Thoracic aorta (tissue), 2 donors: ENCODE measurements around the gene SDK2. TPM values are rescaled to one million over a fixed set of nuclear protein-coding genes. Genes with fewer than 3 reads are reported as not detected.
A peak's percentile ranks its signal among the peaks of the same experiment; 100 is the strongest.

Source experiments
- ATAC-seq: fragments of 150-250 bp; one replicate; pipeline ENCODE4 v1.8.0; 2017; ENCODE audit warnings: low read depth; ENCODE audit not compliant: insufficient number of reproducible peaks, low FRiP score
- DNase-seq: peaks from one replicate; pipeline ENCODE4 v3.0.0-alpha.2; 2020; ENCODE audit warnings: low spot score
- H3K27ac ChIP-seq, 2 donors: fragments of 200-600 bp; sonication (generic); 1 replicate in 1 of 2; 2 replicates in 1 of 2; pipeline ENCODE4 v1.5.1; 2016; ENCODE audit warnings: mild to moderate bottlenecking in 2 of 2, moderate library complexity in 2 of 2
- H3K27me3 ChIP-seq: fragments of 200-600 bp; sonication (generic); replicated peaks from 2 replicates; pipeline ENCODE4 v1.6.0; 2016; ENCODE audit warnings: mild to moderate bottlenecking; ENCODE audit not compliant: insufficient read depth
- H3K36me3 ChIP-seq: fragments of 200-600 bp; sonication (generic); one replicate; pipeline ENCODE4 v1.5.1; 2016
- H3K4me1 ChIP-seq, 2 donors: fragments of 200-600 bp; sonication (generic); 1 replicate in 1 of 2; 2 replicates in 1 of 2; pipeline versions ENCODE4 v1.5.1 to v1.6.0; 2016; ENCODE audit warnings: low read depth in 2 of 2, mild to moderate bottlenecking in 1 of 2; ENCODE audit not compliant: control insufficient read depth in 1 of 2
- H3K4me3 ChIP-seq: fragments of 200-600 bp; sonication (generic); 2 replicates; pipeline ENCODE4 v1.5.1; 2016; ENCODE audit warnings: mild to moderate bottlenecking
- H3K9me3 ChIP-seq: fragments of 200-600 bp; sonication (generic); 2 replicates; pipeline ENCODE4 v1.5.1; 2016
- CTCF ChIP-seq: fragments of 200-600 bp; sonication (generic); IDR thresholded peaks from one replicate; pipeline ENCODE4 v1.5.1; 2019; ENCODE audit warnings: antibody characterized with exemption
- total RNA-seq, 2 donors: library from RNA; depleted of rRNA; stranded (reverse); fragments of >200 nt; gene quantifications; one replicate each; pipeline versions ENCODE4 v1.1.0 to v1.2.3, GENCODE V29; 2016

The SDK2 gene
- total RNA-seq, 2 donors from 2014 or later: 6.0 to 8.9 TPM

GRCh38 chr17:73647772-73648542 lies 3.7 kb upstream of the SDK2 start:
- DNase-seq (no peak), ATAC-seq (no peak)
- Histone ChIP-seq H3K9me3 (no peaks in the 10 kb centered on the region), H3K27me3 (no peaks in the 10 kb centered on the region), H3K4me1 (peaks cover 0 to 12% of the 10 kb centered on the region in 2 donors), H3K4me3 (no peak overlapping the region), H3K36me3 (no peaks in the 10 kb centered on the region), H3K27ac (no peak overlapping the region)
- no peak for TF ChIP-seq CTCF

- H3K36me3 ChIP-seq: no peaks in the 10 kb centered on the region
- no peak for TF ChIP-seq CTCF
- no peak overlapping the region for H3K27ac ChIP-seq
- no peak overlapping the region for H3K4me3 ChIP-seq
- no peaks in the 10 kb centered on the region for H3K9me3 ChIP-seq
- DNase-seq (no peak), ATAC-seq (no peak)
- no peaks in the 10 kb centered on the region for H3K27me3 ChIP-seq
- peaks cover 5 to 18% of the 10 kb centered on the region in 2 donors for H3K4me1 ChIP-seq
Observed at GRCh38 chr17:73647301-73647695, 3.1 kb upstream of the SDK2 start.

GRCh38 chr17:73646409-73647300 lies 2.4 kb upstream of the SDK2 start:
- no peak for TF ChIP-seq CTCF
- ATAC-seq (no peak), DNase-seq (no peak)
- Histone ChIP-seq H3K4me3 (no peak overlapping the region), H3K4me1 (peaks cover 9 to 25% of the 10 kb centered on the region in 2 donors), H3K27ac (no peak overlapping the region), H3K36me3 (no peaks in the 10 kb centered on the region), H3K27me3 (no peaks in the 10 kb centered on the region), H3K9me3 (no peaks in the 10 kb centered on the region)

GRCh38 chr17:73645050-73645871 lies 1.0 kb upstream of the SDK2 start:
- ATAC-seq (no peak), DNase-seq (no peak)
- no peaks in the 10 kb centered on the region for H3K27me3 ChIP-seq
- peaks cover 16 to 39% of the 10 kb centered on the region in 2 donors for H3K4me1 ChIP-seq
- H3K36me3 ChIP-seq: no peaks in the 10 kb centered on the region
- peak overlapping the region in 1 of 2 donors; percentile 56 for H3K27ac ChIP-seq
- TF ChIP-seq CTCF: no peak
- peak overlapping the region; percentile 75 for H3K4me3 ChIP-seq
- no peaks in the 10 kb centered on the region for H3K9me3 ChIP-seq
